Nephron (organoid): Measurements from ENCODE around the gene DUSP9.
A peak's percentile ranks its signal among the peaks of the same experiment; 100 is the strongest.

Experiments used
- H3K27ac Mint-ChIP-seq, 3 experiments: 2 replicates each; pipeline ENCODE4 v1.8.0; 2020; ENCODE audit warnings: mixed read lengths in 3 of 3, mild to moderate bottlenecking in 2 of 3, moderate library complexity in 1 of 3
- H3K27me3 Mint-ChIP-seq: 2 replicates; pipeline ENCODE4 v1.8.0; 2021; ENCODE audit warnings: low read depth, mild to moderate bottlenecking, moderate library complexity, mixed read lengths
- H3K36me3 Mint-ChIP-seq: 2 replicates; pipeline ENCODE4 v1.8.0; 2020; ENCODE audit warnings: low read depth, mixed read lengths
- H3K4me1 Mint-ChIP-seq: 2 replicates; pipeline ENCODE4 v1.8.0; 2020; ENCODE audit warnings: mixed read lengths
- H3K4me3 Mint-ChIP-seq, 3 experiments: 2 replicates each; pipeline ENCODE4 v1.8.0; 2020; ENCODE audit warnings: mild to moderate bottlenecking in 3 of 3, mixed read lengths in 3 of 3, moderate library complexity in 2 of 3
- H3K9me3 Mint-ChIP-seq: 2 replicates; pipeline ENCODE4 v1.8.0; 2020; ENCODE audit warnings: mixed read lengths
- TF ChIP-seq, protein P1 (sequence below), 3 experiments: fragments of 200-600 bp; sonication (generic); IDR thresholded peaks; one replicate each; pipeline ENCODE4 v1.5.0; 2021; ENCODE audit warnings: antibody characterized with exemption in 3 of 3; ENCODE audit not compliant: unreplicated experiment in 3 of 3

Gene DUSP9

DNA sequence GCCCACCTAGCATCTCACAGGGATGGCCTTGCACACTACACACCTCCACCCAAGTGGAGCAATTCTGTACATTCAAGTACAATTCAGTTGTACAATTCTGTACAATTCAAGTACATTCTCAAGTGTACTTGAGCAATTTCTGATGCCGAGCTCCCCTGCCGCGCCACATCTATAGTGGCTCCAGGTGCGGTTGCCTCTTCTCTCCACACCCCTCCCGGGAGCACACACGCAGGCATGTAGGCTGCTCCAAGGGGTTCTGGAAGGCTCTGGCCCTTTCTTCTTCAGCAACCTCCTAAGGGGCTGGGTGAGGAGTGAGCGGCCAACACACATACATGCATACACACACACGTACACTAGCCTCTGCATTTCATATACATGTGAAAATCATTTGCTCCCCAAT, 18.9 kb upstream of the DUSP9 start:
- peaks cover 22% of the 10 kb centered on the region for H3K9me3 Mint-ChIP-seq
- no peaks in the 10 kb centered on the region for H3K27me3 Mint-ChIP-seq
- TF ChIP-seq, protein P1, sequence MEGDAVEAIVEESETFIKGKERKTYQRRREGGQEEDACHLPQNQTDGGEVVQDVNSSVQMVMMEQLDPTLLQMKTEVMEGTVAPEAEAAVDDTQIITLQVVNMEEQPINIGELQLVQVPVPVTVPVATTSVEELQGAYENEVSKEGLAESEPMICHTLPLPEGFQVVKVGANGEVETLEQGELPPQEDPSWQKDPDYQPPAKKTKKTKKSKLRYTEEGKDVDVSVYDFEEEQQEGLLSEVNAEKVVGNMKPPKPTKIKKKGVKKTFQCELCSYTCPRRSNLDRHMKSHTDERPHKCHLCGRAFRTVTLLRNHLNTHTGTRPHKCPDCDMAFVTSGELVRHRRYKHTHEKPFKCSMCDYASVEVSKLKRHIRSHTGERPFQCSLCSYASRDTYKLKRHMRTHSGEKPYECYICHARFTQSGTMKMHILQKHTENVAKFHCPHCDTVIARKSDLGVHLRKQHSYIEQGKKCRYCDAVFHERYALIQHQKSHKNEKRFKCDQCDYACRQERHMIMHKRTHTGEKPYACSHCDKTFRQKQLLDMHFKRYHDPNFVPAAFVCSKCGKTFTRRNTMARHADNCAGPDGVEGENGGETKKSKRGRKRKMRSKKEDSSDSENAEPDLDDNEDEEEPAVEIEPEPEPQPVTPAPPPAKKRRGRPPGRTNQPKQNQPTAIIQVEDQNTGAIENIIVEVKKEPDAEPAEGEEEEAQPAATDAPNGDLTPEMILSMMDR (IDR thresholded peaks at IDR 0.05; ENCODE audit: unreplicated experiment in 3 of 3): no peak
- H3K4me1 Mint-ChIP-seq: no peaks in the 10 kb centered on the region
- H3K36me3 Mint-ChIP-seq: no peaks in the 10 kb centered on the region
- H3K4me3 Mint-ChIP-seq: no peak overlapping the region
- peak overlapping the region in 1 of 3 experiments; percentile 41 for H3K27ac Mint-ChIP-seq

DNA sequence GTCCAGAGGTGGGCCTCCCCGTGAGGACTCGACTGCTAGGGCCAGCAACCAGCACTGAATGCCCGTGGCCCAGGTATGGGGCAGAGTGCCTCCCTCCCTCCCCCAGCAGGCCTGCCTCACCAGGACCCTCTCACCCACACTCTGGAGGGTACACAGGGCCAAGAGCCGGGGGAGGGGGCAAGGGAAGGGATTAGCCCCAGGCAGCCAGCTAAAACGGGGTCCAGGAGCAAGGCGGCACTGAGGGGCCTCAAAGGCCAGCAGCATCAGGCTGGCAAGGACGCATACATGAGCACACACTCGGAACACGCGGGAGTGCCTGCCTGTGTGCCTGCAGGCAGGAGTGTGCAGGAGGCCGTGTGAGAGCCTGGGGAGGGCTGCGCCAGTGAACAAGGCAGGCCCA, 18.3 kb upstream of the DUSP9 start:
- Mint-ChIP-seq H3K9me3 (peaks cover 21% of the 10 kb centered on the region), H3K4me3 (no peak overlapping the region), H3K36me3 (no peaks in the 10 kb centered on the region), H3K27me3 (no peaks in the 10 kb centered on the region), H3K27ac (no peak overlapping the region), H3K4me1 (no peaks in the 10 kb centered on the region)
- TF ChIP-seq, protein P1 (IDR thresholded peaks at IDR 0.05; ENCODE audit: unreplicated experiment in 3 of 3): no peak

DNA sequence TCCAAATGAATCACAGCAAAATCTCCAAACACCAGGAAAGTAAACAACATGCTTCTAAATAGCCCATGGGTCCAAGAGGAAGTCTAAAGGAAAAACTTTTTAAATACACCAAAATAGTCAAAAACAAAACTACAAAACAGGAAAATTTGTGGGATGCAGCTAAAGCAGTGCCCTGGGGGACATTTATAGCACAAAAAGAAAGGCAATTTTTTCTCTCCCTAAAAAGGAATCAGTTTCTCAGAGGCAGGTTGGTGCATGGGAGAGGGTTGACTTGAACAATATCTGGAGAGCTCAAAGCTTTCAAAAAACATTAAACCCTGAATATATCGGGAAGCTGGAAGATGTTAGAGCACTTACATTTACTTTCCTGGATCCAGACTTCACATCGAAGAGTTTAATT, 15.7 kb upstream of the DUSP9 start:
- Mint-ChIP-seq H3K4me3 (no peak overlapping the region), H3K27me3 (no peaks in the 10 kb centered on the region), H3K27ac (no peak overlapping the region), H3K36me3 (peaks cover 4% of the 10 kb centered on the region), H3K4me1 (peaks cover 9% of the 10 kb centered on the region), H3K9me3 (peaks cover 26% of the 10 kb centered on the region)
- TF ChIP-seq, protein P1 (IDR thresholded peaks at IDR 0.05; ENCODE audit: unreplicated experiment in 3 of 3): no peak

DNA sequence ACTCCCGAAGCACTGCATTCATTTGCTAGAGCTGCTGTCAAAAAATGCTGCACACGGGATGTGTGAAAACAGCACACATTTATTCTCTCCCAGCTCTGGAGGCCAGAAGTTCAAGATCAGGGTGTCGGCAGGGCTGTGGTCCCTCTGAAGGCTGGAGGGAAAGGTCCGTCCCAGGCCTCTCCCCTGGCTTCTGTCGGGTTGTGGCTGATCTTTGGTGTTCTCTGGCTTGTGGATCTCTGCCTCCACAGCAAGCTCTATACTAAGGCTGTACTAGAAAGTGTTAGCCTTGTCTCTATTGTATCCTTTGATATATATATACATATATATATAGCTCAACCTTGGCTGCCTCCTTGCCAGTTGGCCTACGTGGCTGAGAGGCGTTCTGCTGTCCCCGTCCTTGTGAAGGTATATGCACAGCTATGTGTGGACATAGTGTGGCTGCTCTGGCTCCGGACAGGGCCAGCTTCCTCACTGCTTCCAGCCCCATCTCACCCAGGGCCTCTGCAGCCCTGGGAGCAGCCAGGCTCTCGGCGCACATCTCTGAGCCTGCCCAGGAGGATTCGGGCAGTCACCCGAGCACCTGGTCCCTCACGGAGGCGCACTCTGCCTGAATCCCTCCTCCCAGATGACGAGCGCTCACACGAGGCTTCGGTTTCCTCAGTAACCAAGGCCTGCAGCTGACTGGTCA, 15.0 kb upstream of the DUSP9 start:
- H3K27ac Mint-ChIP-seq: no peak overlapping the region
- TF ChIP-seq, protein P1 (IDR thresholded peaks at IDR 0.05; ENCODE audit: unreplicated experiment in 3 of 3): no peak
- no peak overlapping the region for H3K4me3 Mint-ChIP-seq
- H3K36me3 Mint-ChIP-seq: peaks cover 4% of the 10 kb centered on the region
- no peaks in the 10 kb centered on the region for H3K27me3 Mint-ChIP-seq
- peaks cover 9% of the 10 kb centered on the region for H3K4me1 Mint-ChIP-seq
- peaks cover 26% of the 10 kb centered on the region for H3K9me3 Mint-ChIP-seq

DNA sequence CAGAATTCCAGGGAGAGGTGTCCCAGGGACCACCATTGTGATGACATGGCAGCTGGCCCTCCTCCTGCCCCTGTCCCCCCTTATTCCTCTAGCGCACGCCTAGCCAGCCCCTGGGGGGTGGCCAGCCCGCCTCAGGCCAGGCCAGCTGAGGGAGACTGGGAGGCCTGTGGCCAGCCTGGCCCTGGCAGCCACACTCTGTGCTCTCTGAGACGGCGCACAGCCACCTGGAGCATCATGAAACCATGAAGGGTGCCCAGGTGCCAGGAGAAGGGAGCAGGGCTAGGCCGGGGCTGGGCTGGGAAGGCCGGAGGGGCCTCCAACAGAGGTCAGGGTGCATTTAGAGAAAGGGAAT, 14.4 kb upstream of the DUSP9 start:
- TF ChIP-seq, protein P1 (IDR thresholded peaks at IDR 0.05; ENCODE audit: unreplicated experiment in 3 of 3): no peak
- no peak overlapping the region for H3K4me3 Mint-ChIP-seq
- H3K36me3 Mint-ChIP-seq: peaks cover 4% of the 10 kb centered on the region
- peaks cover 25% of the 10 kb centered on the region for H3K9me3 Mint-ChIP-seq
- no peaks in the 10 kb centered on the region for H3K27me3 Mint-ChIP-seq
- H3K27ac Mint-ChIP-seq: no peak overlapping the region
- H3K4me1 Mint-ChIP-seq: peaks cover 10% of the 10 kb centered on the region

DNA sequence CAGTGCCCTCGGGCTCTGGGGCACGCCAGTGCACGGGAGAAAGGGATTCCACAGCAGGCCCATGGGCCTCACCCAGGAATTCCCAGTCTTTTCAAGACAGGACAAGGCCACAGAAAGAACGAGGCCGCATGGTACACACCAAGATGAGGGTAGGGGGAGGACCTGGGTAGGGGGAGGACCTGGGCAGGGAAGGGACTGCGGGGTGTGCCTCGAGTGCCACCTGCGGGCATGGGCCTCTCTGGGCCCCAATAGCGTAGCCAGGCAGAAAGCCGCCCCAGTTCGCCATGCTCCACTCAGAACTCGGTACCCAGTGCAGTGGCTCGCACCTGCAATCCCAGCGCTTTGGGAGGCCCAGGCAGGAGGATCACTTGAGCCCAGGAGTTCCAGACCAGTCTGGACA, 14.0 kb upstream of the DUSP9 start:
- Mint-ChIP-seq H3K27ac (no peak overlapping the region), H3K4me3 (no peak overlapping the region), H3K9me3 (peaks cover 25% of the 10 kb centered on the region), H3K27me3 (no peaks in the 10 kb centered on the region), H3K36me3 (peaks cover 4% of the 10 kb centered on the region), H3K4me1 (peaks cover 14% of the 10 kb centered on the region)
- TF ChIP-seq, protein P1 (IDR thresholded peaks at IDR 0.05; ENCODE audit: unreplicated experiment in 3 of 3): no peak
